NCI-H2227 (cell line): Measurements from ENCODE around the gene RAB31.
"Not testable (repeated sequence)": the region's sequence is repeated elsewhere in the genome, so short reads cannot be mapped to it uniquely, and the experiment has no call there.

Experiments
- DNase-seq: peaks from one replicate; lab custom pipeline; 2025; ENCODE audit not compliant: unreplicated experiment; lab: John Stamatoyannopoulos, UW

The RAB31 gene

DNA sequence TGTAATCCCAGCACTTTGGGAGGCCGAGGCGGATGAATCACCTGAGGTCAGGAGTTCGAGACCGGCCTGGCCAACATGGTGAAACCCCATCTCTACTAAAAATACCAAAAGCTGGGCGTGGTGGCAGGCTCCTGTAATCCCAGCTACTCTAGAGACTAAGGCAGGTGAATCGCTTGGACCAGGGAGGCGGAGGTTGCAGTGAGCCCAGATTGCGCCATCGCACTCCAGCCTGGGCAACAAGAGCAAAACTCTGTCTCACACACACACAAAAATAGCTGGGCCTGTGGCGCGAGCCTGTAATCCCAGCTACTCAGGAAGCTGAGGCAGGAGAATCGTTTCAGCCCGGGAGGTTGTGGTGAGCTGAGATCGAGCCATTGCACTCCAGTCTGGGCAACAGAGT, 194.2 kb downstream of the RAB31 start:
- not testable (repeated sequence) for DNase-seq

GRCh38 chr18:9902832-9903231, 194.7 kb downstream of the RAB31 start:
- DNase-seq, result no peak

DNA sequence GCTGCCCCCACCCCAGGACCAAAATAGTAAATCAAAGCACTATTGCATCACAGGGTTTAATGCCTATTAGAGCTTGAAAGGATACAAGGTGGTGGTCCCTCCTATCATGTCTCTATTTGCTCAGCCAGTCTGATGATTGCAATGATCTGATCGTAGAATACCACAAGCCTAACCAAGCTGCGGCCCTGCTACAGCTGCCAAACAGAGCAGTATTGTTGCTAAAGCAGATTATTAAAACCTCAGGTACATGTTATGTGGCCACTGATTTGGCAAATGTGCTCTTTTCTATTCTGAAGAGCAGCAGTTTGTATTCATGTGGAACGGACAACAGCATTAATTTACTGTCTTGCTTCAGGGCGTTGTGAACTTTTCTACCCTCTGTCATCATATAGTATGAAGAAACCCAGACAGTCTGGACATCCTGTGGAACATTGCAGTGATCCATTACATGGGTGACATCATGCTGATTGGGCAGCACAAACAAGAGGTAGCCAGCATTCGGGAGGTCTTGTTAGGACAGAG, 197.4 kb downstream of the RAB31 start:
- no peak for DNase-seq

DNA sequence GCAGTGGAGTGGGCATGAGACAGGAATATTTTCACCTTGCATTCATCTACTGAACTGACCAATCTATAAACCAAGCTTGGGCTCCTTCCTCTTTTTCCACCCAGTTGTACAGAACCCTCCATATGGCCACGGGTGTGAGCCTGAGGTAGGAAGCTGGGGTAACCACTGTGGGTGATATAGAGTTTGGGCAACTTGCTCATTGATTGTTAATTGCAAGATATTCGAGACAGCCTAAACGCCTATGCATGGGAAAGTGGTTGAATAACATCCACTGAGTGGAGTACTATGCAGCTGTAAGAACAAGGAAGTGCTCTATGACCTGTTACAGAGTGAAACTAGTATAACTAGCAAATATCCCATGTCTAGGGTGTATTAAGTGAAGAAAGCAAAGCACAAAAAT, 198.4 kb downstream of the RAB31 start:
- DNase-seq, result no peak

GRCh38 chr18:9907867-9908266, 199.8 kb downstream of the RAB31 start:
- DNase-seq, result no peak

DNA sequence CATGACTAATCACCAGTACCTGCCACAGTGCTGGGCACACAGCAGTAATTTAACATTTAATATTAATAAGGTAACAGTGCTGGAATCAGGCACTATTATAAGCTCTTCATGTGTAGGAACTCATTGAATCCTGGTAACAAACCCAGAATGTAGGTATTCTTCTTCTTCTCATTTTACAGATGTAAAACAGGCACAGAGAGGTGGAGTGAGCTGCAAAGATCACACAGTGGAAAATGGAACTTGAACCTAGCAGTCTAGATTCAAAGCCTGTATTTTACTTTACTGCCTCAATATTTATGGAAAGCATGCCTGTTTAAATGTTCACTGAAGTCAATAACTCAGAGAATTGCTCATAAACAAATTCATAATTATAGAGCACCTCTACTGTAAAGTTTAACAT, 202.0 kb downstream of the RAB31 start:
- no peak for DNase-seq

- no peak for DNase-seq
Measured at GRCh38 chr18:9910661-9911060, 202.6 kb downstream of the RAB31 start.

DNA sequence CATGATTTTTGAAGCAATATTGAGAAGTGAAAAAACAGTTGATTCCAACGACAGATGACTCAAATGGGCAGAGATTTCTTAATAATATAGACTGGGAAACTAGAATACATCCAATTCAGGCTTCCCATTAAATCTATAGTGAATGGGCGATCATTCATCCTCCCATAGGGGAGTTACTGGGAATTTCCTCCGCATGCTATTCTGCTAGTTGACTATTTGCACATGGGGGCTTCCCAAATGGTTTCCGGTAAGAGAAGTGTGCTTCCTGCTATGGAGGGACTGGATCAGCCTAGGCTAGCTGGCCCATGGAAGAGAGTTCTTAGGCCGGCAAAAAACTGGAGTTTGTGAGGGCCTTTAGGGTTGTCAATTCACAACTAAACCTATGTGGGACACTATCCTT, 203.1 kb downstream of the RAB31 start:
- DNase-seq, result no peak
